AG04449 (cell line): ENCODE measurements around the gene MRPL49.

Experiments used
- CTCF ChIA-PET: fragments of 350-600 bp; formaldehyde crosslinking; extraction: SDS; loops from one replicate; lab custom pipeline; 2021; ENCODE audit warnings: antibody characterized with exemption; lab: Yijun Ruan, JAX
- POLR2A ChIA-PET: fragments of 400-600, 350-600 bp; formaldehyde crosslinking; extraction: SDS; loops from one replicate; lab custom pipeline; 2020; ENCODE audit warnings: antibody characterized with exemption, inconsistent platforms; lab: Yijun Ruan, JAX
- DNase-seq: peaks from one replicate; pipeline ENCODE4 v3.0.0-alpha.2; 2010; ENCODE audit warnings: low read depth, low spot score
- H3K4me3 ChIP-seq: 2 replicates; pipeline ENCODE4 v1.5.1; 2011; ENCODE audit warnings: low read depth, mild to moderate bottlenecking, control low read depth, low read length
- CTCF ChIP-seq: IDR thresholded peaks from one replicate; pipeline ENCODE4 v1.5.1; 2011; ENCODE audit warnings: mild to moderate bottlenecking, moderate library complexity, low read length, control low read depth, inconsistent platforms; ENCODE audit not compliant: insufficient read depth; ENCODE audit errors: missing control alignments

Gene MRPL49

GRCh38 chr11:65087216-65087615 is 34.9 kb upstream of the MRPL49 start:
- DNase-seq = no peak
- no peak for TF ChIP-seq CTCF
- CTCF ChIA-PET = interaction anchor here (1.4 kb wide), 1 partner anchor 23 kb away, joined by 4 read pairs; no protein-coding TSS in a partner anchor
- POLR2A ChIA-PET = interaction anchor here (1.1 kb wide), 1 partner anchor 22 kb away, joined by 3 read pairs; no protein-coding TSS in a partner anchor
- H3K4me3 ChIP-seq = no peak overlapping the region

GRCh38 chr11:65087827-65088226 is 34.3 kb upstream of the MRPL49 start:
- TF ChIP-seq CTCF = no peak
- H3K4me3 ChIP-seq = no peak overlapping the region
- CTCF ChIA-PET = interaction anchor here (4.7 kb wide), 1 partner anchor 24 kb away, joined by 35 read pairs; the partner anchor contains the start of gene TM7SF2
- POLR2A ChIA-PET = no interaction called here
- DNase-seq = no peak

- ChIA-PET POLR2A (no interaction called here), CTCF (interaction anchor here (1.1 to 4.7 kb wide), 3 partner anchors 12 to 75 kb away, joined by 4 to 35 read pairs (median 5); partner anchors contain the start of gene TM7SF2)
- no peak for DNase-seq
- no peak for TF ChIP-seq CTCF
- no peak overlapping the region for H3K4me3 ChIP-seq
These were observed 32.5 kb upstream of the MRPL49 start for GRCh38 chr11:65089621-65090020.

- DNase-seq = no peak
- ChIA-PET POLR2A (interaction anchor here (0.6 to 0.7 kb wide), 2 partner anchors 27 to 758 kb away, joined by 3 read pairs; partner anchors contain the start of gene ZNHIT2), CTCF (interaction anchor here (0.8 to 4.7 kb wide), 6 partner anchors 11 to 248 kb away, joined by 3 to 35 read pairs (median 4); partner anchors contain the start of genes TM7SF2 and ZNHIT2)
- H3K4me3 ChIP-seq = no peak overlapping the region
- no peak for TF ChIP-seq CTCF
These were observed 31.5 kb upstream of the MRPL49 start for GRCh38 chr11:65090628-65091027.

- no peak for TF ChIP-seq CTCF
- CTCF ChIA-PET = interaction anchor here (1.1 to 7.7 kb wide), 6 partner anchors 10 to 248 kb away, joined by 3 to 169 read pairs (median 6); partner anchors contain the start of genes CDCA5 and TM7SF2
- POLR2A ChIA-PET = interaction anchor here (0.6 to 1.0 kb wide), 3 partner anchors 12 to 178 kb away, joined by 3 to 4 read pairs (median 3); partner anchors contain the start of genes ARL2, CDCA5 and ZFPL1
- DNase-seq = no peak
- H3K4me3 ChIP-seq = peak overlapping the region; percentile 76
These were observed 26.7 kb upstream of the MRPL49 start for GRCh38 chr11:65095427-65095826.
